ENCODE measurements around the gene SYPL1.

- TF ChIP-seq CTCF (IDR thresholded peaks at IDR 0.05), result no peak
- TF ChIP-seq POLR2A (IDR thresholded peaks at IDR 0.05), result no peak
Measured at GRCh38 chr7:106142136-106142535, 30.0 kb upstream of the SYPL1 start.
